HG03095 (cell line): Measurements from ENCODE around the gene GIN1.
"Not testable (repeated sequence)": the region's sequence is repeated elsewhere in the genome, so short reads cannot be mapped to it uniquely, and the experiment has no call there.

Experiments
- ATAC-seq: cut with Tn5 transposase; IDR thresholded peaks from one replicate; pipeline ENCODE4 v1.9.1; 2021; ENCODE audit warnings: moderate library complexity; ENCODE audit not compliant: unreplicated experiment

Gene GIN1

GRCh38 chr5:103119765-103120606 lies at the start of gene GIN1, which contains the start of gene PPIP5K2:
GIN1 (minus strand) TSS chr5:103120138; CDS start chr5:103108707, 11,431 bp downstream.
PPIP5K2 (plus strand) TSS chr5:103120301; CDS start chr5:103129590, 9,289 bp downstream.
- ATAC-seq: peak; percentile 94

GRCh38 chr5:103166706-103167105 lies 46.8 kb upstream of the GIN1 start:
- no peak for ATAC-seq

DNA sequence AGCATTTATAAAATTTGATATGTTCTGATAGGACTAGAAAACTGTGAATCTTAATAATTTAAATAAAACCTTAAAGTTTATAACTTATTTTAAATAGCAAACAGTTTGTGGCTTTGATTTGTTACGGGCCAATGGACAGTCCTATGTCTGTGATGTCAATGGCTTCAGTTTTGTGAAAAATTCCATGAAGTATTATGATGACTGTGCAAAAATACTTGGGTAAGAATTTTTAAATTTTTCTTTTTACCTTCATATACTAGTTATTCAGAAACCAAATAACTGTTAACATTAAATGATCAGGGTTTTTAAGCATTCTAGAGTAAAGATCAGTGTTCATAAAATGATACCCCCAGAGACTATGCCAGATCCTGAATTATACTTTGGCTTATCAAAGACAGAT lies 31.2 kb upstream of the GIN1 start:
- ATAC-seq: no peak

DNA sequence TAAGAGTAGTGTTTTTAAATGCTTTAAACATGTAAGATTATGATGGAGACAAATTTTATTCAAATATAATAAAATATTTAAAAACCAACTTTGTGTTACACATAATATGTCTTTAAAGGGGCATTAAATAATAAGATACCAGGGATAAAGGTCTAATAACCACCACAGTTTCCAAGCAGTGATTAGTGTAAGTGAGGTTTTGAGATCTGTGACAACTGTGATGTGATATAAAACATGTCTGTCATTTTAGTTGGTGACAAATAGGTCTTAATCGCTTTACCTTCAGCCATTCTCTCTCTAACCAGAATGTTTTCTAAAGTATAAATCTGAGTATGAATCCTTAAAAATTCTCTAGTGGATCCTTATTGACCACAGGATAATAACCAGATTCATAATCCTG lies 28.3 kb upstream of the GIN1 start:
- no peak for ATAC-seq

DNA sequence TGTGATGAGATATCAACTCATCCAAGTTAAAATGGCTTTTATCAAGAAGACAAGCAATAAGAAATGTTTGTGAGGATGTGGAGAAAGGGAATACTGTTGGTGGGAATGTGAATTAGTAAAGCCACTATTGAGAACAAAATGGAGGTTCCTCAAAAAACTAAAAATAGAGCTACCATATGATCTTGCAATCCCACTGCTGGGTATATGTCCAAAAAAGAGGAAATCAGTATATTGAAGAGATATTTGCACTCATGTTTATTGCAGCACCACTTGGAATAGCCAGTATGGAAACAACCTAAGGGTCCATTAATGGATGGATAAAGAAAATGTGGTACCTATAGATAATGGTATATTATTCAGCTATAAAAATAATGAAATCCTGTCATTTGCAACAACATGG lies 25.3 kb upstream of the GIN1 start:
- ATAC-seq: no peak

- ATAC-seq: not testable (repeated sequence)
Observed at GRCh38 chr5:103142132-103142531, 22.2 kb upstream of the GIN1 start.

- ATAC-seq: peak; percentile 99
Observed at GRCh38 chr5:103139264-103139865, 19.4 kb upstream of the GIN1 start.

DNA sequence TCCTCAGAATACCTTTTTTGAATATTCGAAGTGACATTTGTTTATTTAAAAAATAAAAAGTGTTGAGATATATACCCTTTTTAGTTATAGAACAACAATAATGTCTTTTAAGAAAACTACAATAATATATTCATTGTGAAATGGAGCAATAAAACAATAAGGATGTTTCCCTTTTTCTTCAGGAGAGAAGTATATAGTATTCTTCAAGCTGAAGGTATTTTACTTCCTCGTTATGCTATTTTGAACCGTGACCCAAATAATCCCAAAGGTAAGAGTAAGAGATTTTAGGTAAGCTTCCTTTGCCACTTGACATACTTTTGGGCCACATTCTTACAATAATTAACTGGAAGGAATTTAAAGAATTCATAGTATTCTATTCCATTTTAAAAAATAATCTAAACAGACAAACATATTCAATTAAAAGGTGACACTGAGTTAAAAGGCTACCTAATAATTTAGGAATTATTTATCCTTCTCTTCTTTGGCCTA lies 18.3 kb upstream of the GIN1 start:
- ATAC-seq: no peak

GRCh38 chr5:103135461-103135860 lies 15.5 kb upstream of the GIN1 start:
- ATAC-seq: no peak

- no peak for ATAC-seq
Observed at GRCh38 chr5:103133231-103133630, 13.3 kb upstream of the GIN1 start.

DNA sequence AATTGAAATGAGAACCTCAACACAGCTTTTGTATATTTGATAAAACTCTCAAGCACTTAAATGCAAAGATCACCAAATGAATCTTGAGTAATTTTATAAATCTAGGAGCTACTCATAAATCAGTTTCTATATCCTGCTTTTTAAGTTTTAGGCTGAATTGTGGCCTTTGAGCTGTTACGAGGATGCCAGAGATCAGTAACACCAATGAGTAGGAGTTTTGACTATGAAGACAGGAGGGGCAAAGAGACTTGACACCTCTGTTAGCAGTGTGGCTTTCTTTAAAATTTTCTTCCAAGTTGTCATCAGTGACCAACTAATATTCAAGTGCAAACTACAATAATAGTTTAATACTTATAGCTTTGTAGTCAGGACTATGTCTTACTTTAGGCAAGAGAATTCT lies 12.7 kb upstream of the GIN1 start:
- ATAC-seq: no peak

DNA sequence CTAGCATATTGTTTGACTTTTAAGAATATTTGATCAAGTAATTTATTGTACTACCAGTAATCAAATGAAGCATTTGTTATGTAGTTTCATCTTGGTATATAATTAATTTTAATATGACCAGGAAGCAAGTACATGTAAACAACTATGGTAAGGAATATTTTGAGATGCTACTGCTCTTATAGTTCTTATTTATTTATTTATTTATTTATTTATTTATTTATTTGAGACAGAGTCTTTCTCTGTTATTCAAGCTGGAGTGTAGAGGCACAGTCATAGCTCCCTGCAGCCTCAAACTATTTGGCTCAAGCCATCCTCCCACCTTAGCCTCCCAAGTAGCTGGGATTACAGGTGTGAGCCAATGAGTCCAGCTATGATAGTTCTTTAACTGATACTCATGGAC lies 8.3 kb upstream of the GIN1 start:
- ATAC-seq: no peak

DNA sequence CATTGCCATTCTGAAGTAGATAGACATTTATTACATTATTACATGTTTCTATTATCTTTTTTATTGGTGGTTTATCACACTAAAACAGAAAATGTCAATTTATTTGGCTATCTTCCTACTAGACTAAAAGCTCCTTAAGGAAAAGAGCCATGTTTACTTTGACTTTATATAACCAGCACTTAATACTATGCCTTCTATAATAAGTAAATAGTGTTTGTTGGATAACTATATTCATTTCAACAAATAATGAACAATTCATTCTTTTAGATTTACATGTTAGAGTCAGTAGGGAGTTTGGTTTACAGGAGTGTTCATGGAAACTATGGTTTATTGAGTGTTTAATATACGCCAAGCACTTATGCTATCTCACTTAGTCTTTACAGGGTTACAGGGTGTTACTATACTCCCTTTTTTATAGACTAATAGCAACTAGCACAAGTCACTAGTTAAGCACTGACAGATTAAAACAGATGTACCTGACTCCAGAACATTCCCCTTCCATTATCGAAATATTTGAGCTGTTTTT lies 7.4 kb upstream of the GIN1 start:
- no peak for ATAC-seq

GRCh38 chr5:103126557-103126956 lies 6.6 kb upstream of the GIN1 start:
- no peak for ATAC-seq

DNA sequence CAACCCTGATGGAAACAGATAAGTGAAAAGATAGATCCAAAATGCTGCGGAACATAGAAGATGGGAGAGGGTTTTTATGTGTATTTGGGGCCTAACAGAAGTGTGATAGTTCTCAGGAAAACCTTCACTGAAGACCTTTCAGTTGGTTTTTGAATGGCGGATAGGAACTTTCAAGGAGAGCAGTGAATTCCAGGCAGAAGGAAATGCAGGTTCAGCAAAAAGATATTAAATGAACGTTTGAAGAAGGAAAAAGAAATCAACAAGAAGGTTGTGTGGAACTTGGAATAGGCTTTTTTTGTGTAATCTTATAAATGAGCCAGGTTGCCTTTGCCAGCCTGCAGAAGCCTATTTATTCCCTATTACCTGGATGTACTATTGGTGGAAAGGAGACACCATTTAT lies 2.3 kb upstream of the GIN1 start:
- ATAC-seq: no peak

DNA sequence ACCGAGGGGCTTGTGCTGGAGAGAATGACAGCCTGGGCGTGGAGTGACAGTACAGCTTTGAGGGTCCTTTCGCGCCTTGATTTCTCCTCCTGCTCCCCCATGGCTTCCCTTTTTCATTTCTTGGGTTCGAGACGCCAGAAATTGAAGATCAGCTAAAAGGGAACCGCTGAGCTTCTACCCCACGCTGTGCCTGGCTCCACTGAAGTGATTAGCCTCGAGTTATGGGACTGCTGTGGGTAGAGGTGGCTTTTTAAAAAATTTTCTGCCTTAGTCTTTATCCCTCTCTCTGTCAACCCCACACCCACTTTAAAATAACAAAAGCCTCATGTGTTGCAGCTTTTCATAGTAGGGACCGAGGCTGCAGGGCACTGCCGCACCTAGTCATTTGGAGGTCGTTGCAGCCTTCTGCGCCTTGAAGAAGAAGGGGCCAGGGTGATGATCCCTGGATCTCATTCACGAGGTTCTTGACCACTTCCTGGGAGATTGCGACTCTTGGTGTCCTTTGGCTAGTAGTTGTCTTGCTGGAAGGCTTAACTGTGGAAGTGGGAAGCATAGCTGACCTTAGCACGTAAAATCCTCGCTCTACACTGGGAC lies 766 bp upstream of the GIN1 start:
- no peak for ATAC-seq

GRCh38 chr5:103119070-103119764 lies 721 bp downstream of the GIN1 start:
- no peak for ATAC-seq

- ATAC-seq: no peak
Observed at GRCh38 chr5:103117471-103117991, 2.4 kb downstream of the GIN1 start.

DNA sequence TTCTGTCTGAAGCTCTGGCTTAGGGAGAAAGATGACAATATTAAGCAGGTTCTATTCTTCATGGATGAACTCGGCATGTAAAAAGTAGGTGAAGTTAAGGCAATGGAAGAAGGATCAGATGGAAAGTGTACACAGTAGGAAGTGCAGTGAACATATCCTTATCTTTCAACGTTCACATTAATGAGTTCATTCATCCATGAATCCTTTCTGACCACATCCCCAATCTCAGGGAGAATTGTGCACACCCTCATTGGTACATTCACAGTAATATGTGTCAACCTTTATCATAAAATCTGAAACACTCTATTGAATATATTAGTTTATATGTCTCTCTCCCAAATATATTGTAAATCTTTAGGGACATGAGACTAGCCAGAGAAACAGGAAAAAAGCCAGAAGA lies 5.5 kb downstream of the GIN1 start:
- no peak for ATAC-seq

DNA sequence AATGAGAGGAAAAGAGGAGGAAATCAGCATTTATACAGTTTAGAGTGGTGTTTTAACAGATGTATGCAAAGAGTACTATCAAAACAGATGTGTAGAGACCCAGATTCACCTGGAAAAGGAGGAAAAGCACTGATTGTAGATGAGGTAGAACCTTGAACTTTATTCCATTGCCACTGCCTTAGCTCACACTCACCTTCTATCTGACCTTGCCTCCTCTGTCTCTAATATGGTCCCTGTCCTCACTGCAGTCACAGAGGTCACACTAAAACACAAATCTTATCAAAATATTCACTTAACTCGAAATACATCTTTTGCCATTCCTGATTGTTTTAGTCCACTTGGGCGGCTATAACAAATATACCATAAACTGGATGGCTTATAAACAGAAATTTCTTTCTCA lies 7.0 kb downstream of the GIN1 start:
- ATAC-seq: no peak

GRCh38 chr5:103111468-103111867 lies 8.5 kb downstream of the GIN1 start:
- ATAC-seq: no peak
